Gastrocnemius medialis (tissue), 4 donors: ENCODE measurements around the gene VEGFC. TPM values are rescaled to one million over a fixed set of nuclear protein-coding genes. Genes with fewer than 3 reads are reported as not detected.
A peak's percentile ranks its signal among the peaks of the same experiment; 100 is the strongest.

ENCODE experiments used
- ATAC-seq, 2 donors: fragments of 150-250 bp; one replicate each; pipeline ENCODE4 v1.9.1; 2016
- DNase-seq, 2 donors: peaks; one replicate each; pipeline ENCODE4 v3.0.0-alpha.2; 2019
- H3K27ac ChIP-seq, 4 donors: fragments of 200-600 bp; sonication (generic); 1 replicate in 1 of 4; 2 replicates in 3 of 4; pipeline ENCODE4 v1.5.1; 2016 to 2018; ENCODE audit warnings: mild to moderate bottlenecking in 2 of 4, moderate library complexity in 1 of 4
- H3K27me3 ChIP-seq, 3 donors: fragments of 200-600 bp; sonication (generic) in 2 of 3; 1 replicate in 1 of 3; 2 replicates in 2 of 3; pipeline versions ENCODE4 v1.5.1 to v1.6.0; 2016 to 2019; ENCODE audit warnings: mild to moderate bottlenecking in 1 of 3, moderate library complexity in 1 of 3
- H3K36me3 ChIP-seq, 2 donors: fragments of 200-600 bp; sonication (generic) in 1 of 2; one replicate each; pipeline ENCODE4 v1.5.1; 2017 to 2018
- H3K4me1 ChIP-seq, 2 donors: fragments of 200-600 bp; sonication (generic) in 1 of 2; one replicate each; pipeline ENCODE4 v1.5.1; 2016 to 2017; ENCODE audit warnings: mild to moderate bottlenecking in 2 of 2
- H3K4me3 ChIP-seq, 4 donors: fragments of 200-600 bp; sonication (generic) in 3 of 4; 1 replicate in 1 of 4; 2 replicates in 3 of 4; pipeline ENCODE4 v1.5.1; 2016 to 2019; ENCODE audit warnings: mild to moderate bottlenecking in 2 of 4
- H3K9me3 ChIP-seq, 3 donors: fragments of 200-600 bp; sonication (generic) in 2 of 3; 1 replicate in 1 of 3; 2 replicates in 2 of 3; pipeline ENCODE4 v1.5.1; 2016 to 2019
- CTCF ChIP-seq, 5 experiments: fragments of 450-650 bp in 3 of 5; fragments of 200-600 bp in 2 of 5; sonication (generic) in 2 of 5; IDR thresholded peaks in 4 of 5; conservative IDR thresholded peaks in 1 of 5; 1 replicate in 4 of 5; 2 replicates in 1 of 5; pipeline ENCODE4 v1.5.1; 2016 to 2019; ENCODE audit warnings: antibody characterized with exemption in 5 of 5, mild to moderate bottlenecking in 3 of 5, moderate library complexity in 3 of 5
- POLR2A ChIP-seq, 2 donors: fragments of 450-650 bp; IDR thresholded peaks; one replicate each; pipeline ENCODE4 v1.6.1; 2017; ENCODE audit warnings: antibody characterized with exemption in 2 of 2, mild to moderate bottlenecking in 2 of 2, moderate library complexity in 2 of 2
- in situ Hi-C, 4 donors: fragments of 200-750 bp; cut with MboI; loops; one replicate each; pipeline versions ENCODE4 v1.15.0 to v1.8.0; 2017; ENCODE audit warnings: low sequenced_read_pairs in 4 of 4
- intact Hi-C: fragments of 100-400 bp; cut with DNase I; formaldehyde crosslinking; loops from one replicate; pipeline ENCODE4 v1.15.1; 2023; ENCODE audit warnings: low total_unique reads
- total RNA-seq, 4 donors: library from RNA; depleted of rRNA; stranded (reverse); fragments of >200 nt; gene quantifications; one replicate each; pipeline versions ENCODE4 v1.1.0 to v1.2.3, GENCODE V29; 2016

The VEGFC gene
- total RNA-seq: 1 to 10 TPM; 1.1 to 2.9 (median 2.3) TPM

- TF ChIP-seq POLR2A (IDR thresholded peaks at IDR 0.05): no peak
- TF ChIP-seq CTCF (IDR thresholded peaks at IDR 0.05 in 4 of 5, conservative IDR thresholded peaks at IDR 0.05 in 1 of 5): peak in 1 of 5 experiments; percentile 32
- Histone ChIP-seq H3K27ac (peak within 1 kb of the TSS; percentile 67 to 79 (median 71)), H3K27me3 (no peaks in the 10 kb centered on the region), H3K36me3 (no peaks in the 10 kb centered on the region), H3K9me3 (no peaks in the 10 kb centered on the region), H3K4me1 (peaks cover 5 to 7% of the 10 kb centered on the region in 2 donors), H3K4me3 (peak within 1 kb of the TSS; percentile 61 to 72 (median 69))
- DNase-seq (peak; percentile 9 to 32), ATAC-seq (peak; percentile 76 to 77)
- in situ Hi-C loops: no loop called here
- intact Hi-C loops: loop anchor here (10.0 kb wide), 2 partner anchors 218 to 418 kb away; no protein-coding TSS in a partner anchor
These were observed at the start of gene VEGFC for GRCh38 chr4:176792326-176793059. Gene VEGFC, minus strand, starts transcription at chr4:176792922. Its CDS starts 611 bp downstream, at chr4:176792311.

- DNase-seq (no peak), ATAC-seq (no peak)
- H3K4me3 ChIP-seq: no peak overlapping the region
- intact Hi-C loops (no loop called here), in situ Hi-C loops (no loop called here)
- H3K36me3 ChIP-seq: no peaks in the 10 kb centered on the region
- H3K4me1 ChIP-seq: peaks cover 0 to 4% of the 10 kb centered on the region in 2 donors
- no peak overlapping the region for H3K27ac ChIP-seq
- peaks cover 0 to 5% (median 0%) of the 10 kb centered on the region in 3 donors for H3K9me3 ChIP-seq
- no peak for TF ChIP-seq POLR2A (IDR thresholded peaks at IDR 0.05)
- TF ChIP-seq CTCF (IDR thresholded peaks at IDR 0.05 in 4 of 5, conservative IDR thresholded peaks at IDR 0.05 in 1 of 5): no peak
- H3K27me3 ChIP-seq: no peaks in the 10 kb centered on the region
These were observed 49.0 kb upstream of the VEGFC start for GRCh38 chr4:176841711-176842112.

GRCh38 chr4:176840166-176840565 lies 47.4 kb upstream of the VEGFC start:
- in situ Hi-C loops (no loop called here), intact Hi-C loops (no loop called here)
- Histone ChIP-seq H3K27ac (no peak overlapping the region), H3K4me1 (peaks cover 0 to 4% of the 10 kb centered on the region in 2 donors), H3K9me3 (peaks cover 0 to 5% (median 0%) of the 10 kb centered on the region in 3 donors), H3K4me3 (no peak overlapping the region), H3K27me3 (no peaks in the 10 kb centered on the region), H3K36me3 (no peaks in the 10 kb centered on the region)
- TF ChIP-seq POLR2A (IDR thresholded peaks at IDR 0.05): no peak
- TF ChIP-seq CTCF (IDR thresholded peaks at IDR 0.05 in 4 of 5, conservative IDR thresholded peaks at IDR 0.05 in 1 of 5): no peak
- ATAC-seq: no peak
- no peak for DNase-seq

- H3K36me3 ChIP-seq: no peaks in the 10 kb centered on the region
- DNase-seq: no peak
- intact Hi-C loops: no loop called here
- H3K9me3 ChIP-seq: peaks cover 0 to 5% (median 0%) of the 10 kb centered on the region in 3 donors
- TF ChIP-seq POLR2A (IDR thresholded peaks at IDR 0.05): no peak
- TF ChIP-seq CTCF (IDR thresholded peaks at IDR 0.05 in 4 of 5, conservative IDR thresholded peaks at IDR 0.05 in 1 of 5): no peak
- H3K4me1 ChIP-seq: peaks cover 0 to 4% of the 10 kb centered on the region in 2 donors
- no peak overlapping the region for H3K27ac ChIP-seq
- no peak for ATAC-seq
- no peaks in the 10 kb centered on the region for H3K27me3 ChIP-seq
- in situ Hi-C loops: no loop called here
- H3K4me3 ChIP-seq: no peak overlapping the region
These were observed 46.9 kb upstream of the VEGFC start for GRCh38 chr4:176839656-176840055.
